ENCODE data around the gene SLC2A4RG. TPM values are rescaled to one million over a fixed set of nuclear protein-coding genes. Genes with fewer than 3 reads are reported as not detected.
A peak's percentile ranks its signal among the peaks of the same experiment; 100 is the strongest.

SLC2A4RG gene
- total and polyA plus RNA-seq, 2 of the 13 experiments (the other 11 are each of a cell fraction or from before 2014, with no cell fraction given), result 91.4 to 95.9 TPM

DNA sequence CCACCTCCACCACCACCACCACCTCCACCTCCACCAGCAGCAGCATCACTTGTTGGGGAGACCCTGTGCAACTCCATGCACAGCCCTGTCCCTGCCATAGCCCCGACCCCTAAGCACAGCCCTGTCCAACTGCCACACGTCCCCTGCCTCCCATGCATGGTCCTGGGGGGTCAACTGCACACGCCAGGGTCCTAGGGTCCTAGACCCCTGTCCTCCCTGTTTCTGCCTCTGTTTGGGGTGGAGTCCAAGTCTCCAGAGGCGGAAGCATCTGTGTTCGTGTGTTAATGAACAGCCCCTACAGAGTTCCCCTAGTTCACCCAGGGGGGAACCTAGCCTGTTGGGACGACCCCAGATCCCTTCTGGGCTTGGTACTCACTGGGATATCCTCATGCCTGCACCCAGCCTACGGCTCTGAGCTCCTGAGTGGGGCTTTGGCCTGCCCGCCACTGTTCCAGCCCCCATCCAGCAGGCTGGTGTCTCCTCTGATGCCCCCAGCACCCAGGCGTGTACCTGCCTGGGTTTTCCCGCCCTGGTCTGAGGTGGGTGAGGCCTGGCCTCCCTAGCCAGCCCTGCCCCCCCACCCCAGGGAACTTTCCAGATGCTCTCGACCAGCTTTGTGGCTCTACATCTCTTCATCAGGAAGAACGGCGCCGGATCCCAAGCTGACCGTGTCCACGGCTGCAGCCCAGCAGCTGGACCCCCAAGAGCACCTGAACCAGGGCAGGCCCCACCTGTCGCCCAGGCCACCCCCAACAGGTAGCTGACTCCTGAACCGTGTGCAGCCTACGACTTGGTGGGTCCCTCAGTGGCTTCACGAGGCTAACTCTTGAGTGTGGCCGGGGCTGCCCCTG, 45.6 kb upstream of the SLC2A4RG start (continued):
- TF ChIP-seq, protein P1, sequence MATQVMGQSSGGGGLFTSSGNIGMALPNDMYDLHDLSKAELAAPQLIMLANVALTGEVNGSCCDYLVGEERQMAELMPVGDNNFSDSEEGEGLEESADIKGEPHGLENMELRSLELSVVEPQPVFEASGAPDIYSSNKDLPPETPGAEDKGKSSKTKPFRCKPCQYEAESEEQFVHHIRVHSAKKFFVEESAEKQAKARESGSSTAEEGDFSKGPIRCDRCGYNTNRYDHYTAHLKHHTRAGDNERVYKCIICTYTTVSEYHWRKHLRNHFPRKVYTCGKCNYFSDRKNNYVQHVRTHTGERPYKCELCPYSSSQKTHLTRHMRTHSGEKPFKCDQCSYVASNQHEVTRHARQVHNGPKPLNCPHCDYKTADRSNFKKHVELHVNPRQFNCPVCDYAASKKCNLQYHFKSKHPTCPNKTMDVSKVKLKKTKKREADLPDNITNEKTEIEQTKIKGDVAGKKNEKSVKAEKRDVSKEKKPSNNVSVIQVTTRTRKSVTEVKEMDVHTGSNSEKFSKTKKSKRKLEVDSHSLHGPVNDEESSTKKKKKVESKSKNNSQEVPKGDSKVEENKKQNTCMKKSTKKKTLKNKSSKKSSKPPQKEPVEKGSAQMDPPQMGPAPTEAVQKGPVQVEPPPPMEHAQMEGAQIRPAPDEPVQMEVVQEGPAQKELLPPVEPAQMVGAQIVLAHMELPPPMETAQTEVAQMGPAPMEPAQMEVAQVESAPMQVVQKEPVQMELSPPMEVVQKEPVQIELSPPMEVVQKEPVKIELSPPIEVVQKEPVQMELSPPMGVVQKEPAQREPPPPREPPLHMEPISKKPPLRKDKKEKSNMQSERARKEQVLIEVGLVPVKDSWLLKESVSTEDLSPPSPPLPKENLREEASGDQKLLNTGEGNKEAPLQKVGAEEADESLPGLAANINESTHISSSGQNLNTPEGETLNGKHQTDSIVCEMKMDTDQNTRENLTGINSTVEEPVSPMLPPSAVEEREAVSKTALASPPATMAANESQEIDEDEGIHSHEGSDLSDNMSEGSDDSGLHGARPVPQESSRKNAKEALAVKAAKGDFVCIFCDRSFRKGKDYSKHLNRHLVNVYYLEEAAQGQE (IDR thresholded peaks at IDR 0.05; ENCODE audit: borderline replicate concordance in 1 of 2, low read depth in 1 of 2, low read length in 2 of 2), result no peak
- TF ChIP-seq ZMAT3 (CRISPR knock-in tag; conservative IDR thresholded peaks at IDR 0.05) (no peak), HNRNPUL1 (IDR thresholded peaks at IDR 0.05; ENCODE audit: low read depth, low read length) (no peak), ZSCAN21 (CRISPR knock-in tag; IDR thresholded peaks at IDR 0.05; ENCODE audit: borderline replicate concordance) (no peak), POLR2A (IDR thresholded peaks at IDR 0.05; ENCODE audit: insufficient read depth in 1 of 2, low read depth in 2 of 2, low read length in 2 of 2) (peak in 1 of 2 experiments; percentile 17; a peak in 2 of 4 replicates), TMF1 (CRISPR knock-in tag; IDR thresholded peaks at IDR 0.05; ENCODE audit: low read depth) (no peak), FOXC1 (CRISPR knock-in tag; IDR thresholded peaks at IDR 0.05; ENCODE audit: borderline replicate concordance) (no peak), SNAPC2 (CRISPR knock-in tag; IDR thresholded peaks at IDR 0.05) (no peak), CCDC6 (CRISPR knock-in tag; IDR thresholded peaks at IDR 0.05) (no peak), POLR2AphosphoS5 (IDR thresholded peaks at IDR 0.05; ENCODE audit: low read depth, low read length) (no peak; the same call in 1 of the 2 replicates), MATR3 (CRISPR knock-in tag; IDR thresholded peaks at IDR 0.05) (no peak), U2AF1 (optimal IDR thresholded peaks at IDR 0.05; ENCODE audit: low read depth, low read length) (no peak)
- TF ChIP-seq, protein P2, sequence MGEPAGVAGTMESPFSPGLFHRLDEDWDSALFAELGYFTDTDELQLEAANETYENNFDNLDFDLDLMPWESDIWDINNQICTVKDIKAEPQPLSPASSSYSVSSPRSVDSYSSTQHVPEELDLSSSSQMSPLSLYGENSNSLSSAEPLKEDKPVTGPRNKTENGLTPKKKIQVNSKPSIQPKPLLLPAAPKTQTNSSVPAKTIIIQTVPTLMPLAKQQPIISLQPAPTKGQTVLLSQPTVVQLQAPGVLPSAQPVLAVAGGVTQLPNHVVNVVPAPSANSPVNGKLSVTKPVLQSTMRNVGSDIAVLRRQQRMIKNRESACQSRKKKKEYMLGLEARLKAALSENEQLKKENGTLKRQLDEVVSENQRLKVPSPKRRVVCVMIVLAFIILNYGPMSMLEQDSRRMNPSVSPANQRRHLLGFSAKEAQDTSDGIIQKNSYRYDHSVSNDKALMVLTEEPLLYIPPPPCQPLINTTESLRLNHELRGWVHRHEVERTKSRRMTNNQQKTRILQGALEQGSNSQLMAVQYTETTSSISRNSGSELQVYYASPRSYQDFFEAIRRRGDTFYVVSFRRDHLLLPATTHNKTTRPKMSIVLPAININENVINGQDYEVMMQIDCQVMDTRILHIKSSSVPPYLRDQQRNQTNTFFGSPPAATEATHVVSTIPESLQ (CRISPR knock-in tag; conservative IDR thresholded peaks at IDR 0.05), result no peak
- TF ChIP-seq, protein P3, sequence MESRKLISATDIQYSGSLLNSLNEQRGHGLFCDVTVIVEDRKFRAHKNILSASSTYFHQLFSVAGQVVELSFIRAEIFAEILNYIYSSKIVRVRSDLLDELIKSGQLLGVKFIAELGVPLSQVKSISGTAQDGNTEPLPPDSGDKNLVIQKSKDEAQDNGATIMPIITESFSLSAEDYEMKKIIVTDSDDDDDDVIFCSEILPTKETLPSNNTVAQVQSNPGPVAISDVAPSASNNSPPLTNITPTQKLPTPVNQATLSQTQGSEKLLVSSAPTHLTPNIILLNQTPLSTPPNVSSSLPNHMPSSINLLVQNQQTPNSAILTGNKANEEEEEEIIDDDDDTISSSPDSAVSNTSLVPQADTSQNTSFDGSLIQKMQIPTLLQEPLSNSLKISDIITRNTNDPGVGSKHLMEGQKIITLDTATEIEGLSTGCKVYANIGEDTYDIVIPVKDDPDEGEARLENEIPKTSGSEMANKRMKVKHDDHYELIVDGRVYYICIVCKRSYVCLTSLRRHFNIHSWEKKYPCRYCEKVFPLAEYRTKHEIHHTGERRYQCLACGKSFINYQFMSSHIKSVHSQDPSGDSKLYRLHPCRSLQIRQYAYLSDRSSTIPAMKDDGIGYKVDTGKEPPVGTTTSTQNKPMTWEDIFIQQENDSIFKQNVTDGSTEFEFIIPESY (CRISPR knock-in tag; IDR thresholded peaks at IDR 0.05), result no peak
- TF ChIP-seq, protein P4, sequence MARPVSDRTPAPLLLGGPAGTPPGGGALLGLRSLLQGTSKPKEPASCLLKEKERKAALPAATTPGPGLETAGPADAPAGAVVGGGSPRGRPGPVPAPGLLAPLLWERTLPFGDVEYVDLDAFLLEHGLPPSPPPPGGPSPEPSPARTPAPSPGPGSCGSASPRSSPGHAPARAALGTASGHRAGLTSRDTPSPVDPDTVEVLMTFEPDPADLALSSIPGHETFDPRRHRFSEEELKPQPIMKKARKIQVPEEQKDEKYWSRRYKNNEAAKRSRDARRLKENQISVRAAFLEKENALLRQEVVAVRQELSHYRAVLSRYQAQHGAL (CRISPR knock-in tag; IDR thresholded peaks at IDR 0.05; ENCODE audit: not compliant biosample characterization), result no peak
- TF ChIP-seq, protein P5, sequence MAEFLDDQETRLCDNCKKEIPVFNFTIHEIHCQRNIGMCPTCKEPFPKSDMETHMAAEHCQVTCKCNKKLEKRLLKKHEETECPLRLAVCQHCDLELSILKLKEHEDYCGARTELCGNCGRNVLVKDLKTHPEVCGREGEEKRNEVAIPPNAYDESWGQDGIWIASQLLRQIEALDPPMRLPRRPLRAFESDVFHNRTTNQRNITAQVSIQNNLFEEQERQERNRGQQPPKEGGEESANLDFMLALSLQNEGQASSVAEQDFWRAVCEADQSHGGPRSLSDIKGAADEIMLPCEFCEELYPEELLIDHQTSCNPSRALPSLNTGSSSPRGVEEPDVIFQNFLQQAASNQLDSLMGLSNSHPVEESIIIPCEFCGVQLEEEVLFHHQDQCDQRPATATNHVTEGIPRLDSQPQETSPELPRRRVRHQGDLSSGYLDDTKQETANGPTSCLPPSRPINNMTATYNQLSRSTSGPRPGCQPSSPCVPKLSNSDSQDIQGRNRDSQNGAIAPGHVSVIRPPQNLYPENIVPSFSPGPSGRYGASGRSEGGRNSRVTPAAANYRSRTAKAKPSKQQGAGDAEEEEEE (CRISPR knock-in tag; IDR thresholded peaks at IDR 0.05; ENCODE audit: borderline replicate concordance), result no peak
- TF ChIP-seq, protein P6, sequence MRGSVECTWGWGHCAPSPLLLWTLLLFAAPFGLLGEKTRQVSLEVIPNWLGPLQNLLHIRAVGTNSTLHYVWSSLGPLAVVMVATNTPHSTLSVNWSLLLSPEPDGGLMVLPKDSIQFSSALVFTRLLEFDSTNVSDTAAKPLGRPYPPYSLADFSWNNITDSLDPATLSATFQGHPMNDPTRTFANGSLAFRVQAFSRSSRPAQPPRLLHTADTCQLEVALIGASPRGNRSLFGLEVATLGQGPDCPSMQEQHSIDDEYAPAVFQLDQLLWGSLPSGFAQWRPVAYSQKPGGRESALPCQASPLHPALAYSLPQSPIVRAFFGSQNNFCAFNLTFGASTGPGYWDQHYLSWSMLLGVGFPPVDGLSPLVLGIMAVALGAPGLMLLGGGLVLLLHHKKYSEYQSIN (CRISPR knock-in tag; IDR thresholded peaks at IDR 0.05; ENCODE audit: borderline replicate concordance), result no peak

All from HepG2 (cell line).